NCI-H345 (cell line): ENCODE results near the gene TRIM65.
"Not testable (repeated sequence)": the region's sequence is repeated elsewhere in the genome, so short reads cannot be mapped to it uniquely, and the experiment has no call there.

ENCODE experiments used
- DNase-seq: peaks from one replicate; lab custom pipeline; 2025; lab: John Stamatoyannopoulos, UW

The TRIM65 gene

DNA sequence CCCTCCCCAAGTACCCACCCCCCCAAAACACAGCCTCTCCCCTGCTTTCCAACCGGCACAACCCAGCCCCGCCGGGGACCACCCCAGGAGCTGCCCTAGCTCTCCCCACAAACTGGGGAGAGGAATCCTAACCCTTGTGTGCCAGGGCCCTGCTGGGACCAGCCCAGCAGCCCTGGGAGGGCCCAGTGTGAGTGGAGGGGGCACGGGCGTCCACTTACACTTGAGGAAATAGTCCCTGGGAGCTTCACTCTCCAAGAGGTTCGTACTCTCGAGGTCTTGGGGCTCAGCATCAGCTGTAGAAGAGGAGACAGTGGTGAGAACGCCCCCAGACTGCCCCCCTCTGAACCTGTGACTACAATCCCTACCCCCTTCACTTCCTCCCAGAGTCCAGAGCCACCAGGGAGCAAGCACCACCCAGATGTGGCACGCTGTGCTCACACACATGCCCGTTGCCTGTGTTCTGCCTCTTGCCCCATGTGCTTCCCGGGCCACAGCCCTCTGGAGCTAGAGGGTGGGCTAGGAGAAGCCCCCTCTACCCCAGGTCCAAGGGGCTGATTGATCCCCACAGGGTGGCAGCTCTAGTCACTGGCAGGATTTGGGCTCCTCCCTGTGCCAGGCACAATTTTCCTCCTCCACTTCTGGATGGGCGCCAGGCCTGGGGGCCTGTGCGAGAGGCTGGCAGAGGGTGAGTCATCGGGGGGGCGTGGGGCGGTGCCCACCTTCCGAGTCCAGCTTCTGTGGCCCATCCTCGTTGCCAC, 21.4 kb downstream of the TRIM65 start:
- peak; percentile 56 for DNase-seq

- no peak for DNase-seq
These were observed 22.2 kb downstream of the TRIM65 start for GRCh38 chr17:75874323-75875181.

DNA sequence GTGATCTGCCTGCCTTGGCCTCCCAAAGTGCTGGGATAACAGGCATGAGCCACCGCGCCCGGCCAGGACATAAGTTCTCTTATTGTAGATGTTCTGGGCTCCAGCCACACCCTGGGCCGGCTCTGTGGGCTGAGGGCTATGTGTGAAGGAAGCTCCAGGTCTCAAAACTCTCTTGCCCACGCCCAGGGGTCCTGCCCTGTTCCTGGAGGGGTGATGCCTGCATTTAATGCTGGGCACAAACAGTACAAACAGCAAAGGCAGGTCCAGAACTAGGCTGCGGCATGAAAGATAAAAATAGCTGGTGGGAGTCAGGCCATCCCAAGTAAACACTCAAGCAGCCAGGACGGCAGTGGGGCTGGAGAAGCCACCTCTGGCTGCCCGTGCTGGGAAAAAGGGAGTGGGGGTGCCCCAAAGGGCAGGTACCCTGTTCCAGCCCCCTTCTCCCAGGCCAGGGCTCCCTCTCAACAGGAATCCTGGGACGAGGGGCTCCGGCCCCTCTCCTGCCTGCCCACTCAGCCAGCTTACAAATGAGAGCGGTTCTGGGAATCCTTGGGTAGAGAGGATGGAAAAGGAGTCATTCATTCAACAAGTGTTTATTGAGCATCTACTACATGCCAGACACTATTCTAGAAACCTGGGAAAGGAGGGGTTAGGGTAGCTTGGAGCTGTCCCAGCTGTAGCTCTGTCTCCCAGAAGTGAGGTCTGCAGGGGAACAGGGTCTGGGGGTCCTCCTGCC, 23.0 kb downstream of the TRIM65 start:
- no peak for DNase-seq

- peak; percentile 23 for DNase-seq
These were observed 24.1 kb downstream of the TRIM65 start for GRCh38 chr17:75872434-75873351.

GRCh38 chr17:75870228-75870627, 26.5 kb downstream of the TRIM65 start:
- DNase-seq: not testable (repeated sequence)

- no peak for DNase-seq
These were observed 27.2 kb downstream of the TRIM65 start for GRCh38 chr17:75869282-75870141.

DNA sequence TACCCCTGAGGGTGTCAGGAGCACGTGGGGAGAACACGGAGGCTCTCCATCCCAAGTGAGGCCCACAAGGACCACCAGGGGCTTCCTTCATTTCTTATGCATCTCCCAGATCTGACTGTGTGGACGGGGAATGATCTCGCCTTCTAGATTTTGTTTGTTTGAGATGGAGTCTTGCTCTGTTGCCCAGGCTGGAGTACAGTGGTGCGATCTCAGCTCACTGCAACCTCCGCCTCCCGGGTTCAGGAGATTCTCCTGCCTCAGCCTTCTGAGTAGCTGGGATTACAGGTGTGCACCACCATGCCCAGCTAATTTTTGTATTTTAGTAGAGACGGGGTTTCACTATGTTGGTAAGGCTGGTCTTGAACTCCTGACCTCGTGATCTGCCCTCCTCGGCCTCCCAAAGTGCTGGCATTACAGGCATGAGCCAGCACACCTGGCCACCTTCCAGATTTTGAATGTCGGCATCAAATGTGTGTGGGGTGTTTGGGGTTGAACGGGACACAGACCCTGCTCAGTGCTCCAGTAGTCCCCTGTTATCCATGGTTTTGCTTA, 27.9 kb downstream of the TRIM65 start:
- DNase-seq: not testable (repeated sequence)

- DNase-seq: not testable (repeated sequence)
These were observed 31.2 kb downstream of the TRIM65 start for GRCh38 chr17:75865404-75866188.

GRCh38 chr17:75864887-75865286, 31.9 kb downstream of the TRIM65 start:
- not testable (repeated sequence) for DNase-seq

DNA sequence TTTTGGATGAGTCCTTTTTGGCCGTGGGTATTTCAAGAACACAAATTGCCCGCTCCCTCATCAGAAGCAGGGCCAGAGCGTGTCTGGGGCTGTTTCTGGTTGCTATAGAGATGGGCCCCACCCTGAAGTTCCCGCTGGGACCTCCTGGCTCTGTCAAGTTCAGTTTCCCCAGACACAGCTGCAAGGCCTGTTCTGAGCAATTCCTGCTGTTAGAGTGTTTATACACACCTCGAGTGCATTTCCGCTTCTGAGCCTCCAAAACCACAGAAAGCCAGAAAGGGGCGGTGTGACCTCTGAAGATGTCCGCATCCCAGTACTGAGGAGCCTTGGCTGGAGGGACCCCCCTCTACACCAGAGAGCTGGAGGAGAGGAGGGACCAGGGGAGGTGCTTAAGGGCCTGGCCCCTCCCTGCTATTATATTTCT, 32.3 kb downstream of the TRIM65 start:
- DNase-seq: peak; percentile 29

DNA sequence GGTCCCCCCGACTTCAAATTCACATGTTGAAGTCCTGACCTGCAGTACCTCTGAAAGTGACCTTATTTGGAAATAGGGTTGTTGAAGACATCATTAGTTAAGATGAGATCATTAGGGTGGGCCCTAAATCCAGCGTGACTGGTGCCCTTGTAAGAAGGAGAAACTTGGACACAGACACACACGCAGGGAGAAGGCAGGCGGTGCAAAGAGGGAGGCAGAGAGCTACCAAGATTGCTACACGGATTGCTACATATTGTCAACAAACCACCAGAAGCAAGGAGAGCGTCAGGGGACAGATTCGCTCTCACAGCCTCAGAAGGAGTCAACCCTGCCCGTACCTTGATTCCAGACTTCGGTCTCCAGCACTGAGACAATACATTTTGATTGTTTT, 34.8 kb downstream of the TRIM65 start:
- no peak for DNase-seq

- DNase-seq: not testable (repeated sequence)
These were observed 37.4 kb downstream of the TRIM65 start for GRCh38 chr17:75859358-75859757.

- peak; percentile 18 for DNase-seq
These were observed 40.5 kb downstream of the TRIM65 start for GRCh38 chr17:75856062-75856756.

- DNase-seq: peak; percentile 100
These were observed 41.3 kb downstream of the TRIM65 start, which contains the start of gene WBP2 for GRCh38 chr17:75855310-75856061. TSS of gene WBP2 (minus strand) at chr17:75855335. CDS start at chr17:75855297, 38 bp downstream.

DNA sequence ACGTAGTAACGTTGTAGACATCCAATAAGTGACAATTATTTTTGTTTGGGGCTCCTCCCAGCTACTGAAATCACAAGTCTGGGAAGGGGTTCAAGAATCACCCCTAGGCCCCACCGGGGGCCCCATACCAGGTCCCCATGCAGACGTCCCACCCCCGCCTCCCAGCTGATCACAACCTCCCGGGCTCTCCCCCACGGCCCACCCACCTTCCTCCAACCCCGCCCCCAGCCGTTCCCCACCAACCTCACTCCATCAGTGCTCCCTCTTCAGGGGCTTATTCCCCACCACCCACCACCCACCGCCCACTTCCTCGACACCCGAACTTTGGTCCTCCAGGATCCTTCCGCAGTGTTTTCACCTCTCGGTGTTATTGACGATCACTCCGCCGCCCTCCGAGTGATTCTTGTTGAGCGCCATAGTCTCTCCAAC, 41.9 kb downstream of the TRIM65 start:
- no peak for DNase-seq

DNA sequence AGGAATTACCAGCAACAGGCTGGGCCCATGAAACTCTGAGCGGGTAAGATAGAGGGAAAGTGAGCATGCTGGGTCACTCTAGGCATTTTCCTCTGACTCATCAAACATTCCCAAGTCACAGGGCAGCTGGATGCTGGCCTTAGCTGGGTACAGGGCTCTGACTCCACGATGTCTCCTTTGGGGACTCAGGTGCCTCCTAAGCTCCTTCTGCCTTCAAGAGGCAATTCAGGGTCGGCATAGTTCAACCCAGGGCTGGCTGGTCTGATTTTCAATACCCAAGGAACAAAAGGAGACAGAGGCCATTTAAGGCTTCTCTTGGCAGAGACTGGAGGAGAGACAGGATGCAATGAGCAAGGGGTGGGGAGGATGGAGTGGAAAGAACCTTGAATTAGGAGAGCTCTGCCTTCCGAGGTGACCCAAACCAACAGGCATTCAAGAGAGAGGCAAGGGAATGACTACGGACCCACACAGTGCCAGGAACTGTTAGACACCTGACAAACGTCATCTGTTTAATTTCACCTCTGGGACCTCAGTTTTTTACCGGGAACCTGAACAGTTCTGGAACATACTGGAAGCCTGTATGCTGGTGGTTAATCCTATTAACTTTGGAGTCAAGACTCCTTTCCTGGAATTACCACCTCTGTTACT, 42.5 kb downstream of the TRIM65 start:
- no peak for DNase-seq

DNA sequence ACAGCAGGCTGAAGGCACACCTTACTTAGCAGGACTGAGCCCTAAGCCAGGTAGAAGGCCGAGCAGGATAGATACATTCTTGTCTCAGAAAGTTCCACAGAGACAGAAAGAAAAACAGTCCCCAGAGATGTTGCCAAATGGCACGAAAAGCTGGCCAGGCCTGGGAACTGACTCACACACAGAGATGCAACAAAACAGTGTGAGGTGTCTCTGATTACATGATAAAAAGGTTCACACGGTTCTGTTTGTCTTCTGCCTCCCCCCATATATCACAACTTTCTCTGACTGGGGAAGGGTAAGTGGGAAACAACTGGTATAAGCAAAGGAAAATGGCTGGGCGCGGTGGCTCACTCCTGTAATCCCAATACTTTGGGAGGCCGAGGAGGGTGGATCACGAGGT, 43.3 kb downstream of the TRIM65 start:
- no peak for DNase-seq
